Measurements from ENCODE around the gene FNDC10.
"Not testable (repeated sequence)": the region's sequence is repeated elsewhere in the genome, so short reads cannot be mapped to it uniquely, and the experiment has no call there.

The FNDC10 gene

DNA sequence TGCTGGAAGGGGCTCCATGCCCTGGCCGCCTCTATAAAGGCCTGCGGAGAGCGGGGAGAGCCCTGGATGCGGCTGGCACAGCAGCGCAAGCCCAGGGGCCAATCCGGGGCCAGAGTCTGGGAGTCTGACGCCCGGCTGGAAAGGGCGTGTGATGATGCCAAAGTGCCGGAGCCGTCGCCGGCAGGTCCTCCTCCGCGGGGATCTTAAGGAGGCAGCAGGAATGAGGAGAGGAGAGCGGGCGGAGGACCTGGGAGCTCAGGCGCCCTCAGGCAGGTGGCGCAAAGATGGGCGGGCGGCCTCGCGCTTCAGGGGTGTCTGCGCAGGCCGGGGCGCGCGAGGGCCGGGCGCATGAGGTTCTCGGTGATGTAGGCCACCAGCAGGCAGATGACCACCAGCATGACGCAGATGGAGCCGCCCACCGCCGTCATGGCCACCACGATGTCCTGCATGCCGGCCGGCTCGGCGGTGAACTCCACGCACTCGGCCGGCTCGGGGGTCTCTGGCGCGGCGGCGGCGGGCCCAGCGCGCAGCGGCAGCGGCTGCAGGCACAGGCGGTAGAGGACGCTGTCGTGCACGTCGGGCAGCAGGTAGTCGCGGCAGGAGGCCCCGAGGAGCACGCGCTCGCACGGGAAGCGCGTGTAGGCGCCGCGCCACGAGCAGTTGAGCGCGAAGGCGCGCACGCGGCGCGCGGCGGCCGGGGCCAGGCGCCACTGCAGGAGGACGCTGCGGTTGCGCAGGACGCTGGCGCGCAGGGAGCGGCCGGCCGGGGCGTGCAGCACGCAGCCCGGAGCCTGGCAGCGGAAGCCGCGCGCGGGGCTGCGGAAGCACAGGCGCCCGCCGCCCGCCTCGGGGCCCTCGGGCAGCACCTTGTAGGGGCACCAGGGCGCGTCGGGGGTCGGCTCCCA is 653 bp downstream of the FNDC10 start:
- peak in 1 of 2 donors; percentile 17 for DNase-seq (ENCODE audit: low read depth in 2 of 2)

DNA sequence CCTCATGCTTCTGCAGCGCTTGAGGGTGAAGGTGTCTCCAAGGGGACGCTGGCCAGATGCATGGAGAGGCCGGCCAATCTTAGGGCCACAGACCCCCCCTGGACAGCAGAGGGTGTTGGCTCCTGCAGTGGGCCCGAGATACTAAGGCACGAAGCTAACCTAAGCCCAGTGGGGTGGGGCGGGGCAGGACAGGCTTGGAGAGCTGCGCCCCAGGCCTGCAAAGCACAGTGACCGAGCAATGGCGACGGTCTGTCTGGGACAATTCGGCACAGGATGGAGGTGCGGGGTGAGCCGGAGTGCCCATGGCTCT is 1.3 kb downstream of the FNDC10 start:
- DNase-seq (ENCODE audit: low read depth in 2 of 2), result no peak

- DNase-seq (ENCODE audit: low read depth in 2 of 2), result no peak
These were observed 1.8 kb downstream of the FNDC10 start for GRCh38 chr1:1598051-1598719.

- DNase-seq (ENCODE audit: low read depth in 2 of 2), result no peak
These were observed 2.5 kb downstream of the FNDC10 start for GRCh38 chr1:1597275-1597930.

DNA sequence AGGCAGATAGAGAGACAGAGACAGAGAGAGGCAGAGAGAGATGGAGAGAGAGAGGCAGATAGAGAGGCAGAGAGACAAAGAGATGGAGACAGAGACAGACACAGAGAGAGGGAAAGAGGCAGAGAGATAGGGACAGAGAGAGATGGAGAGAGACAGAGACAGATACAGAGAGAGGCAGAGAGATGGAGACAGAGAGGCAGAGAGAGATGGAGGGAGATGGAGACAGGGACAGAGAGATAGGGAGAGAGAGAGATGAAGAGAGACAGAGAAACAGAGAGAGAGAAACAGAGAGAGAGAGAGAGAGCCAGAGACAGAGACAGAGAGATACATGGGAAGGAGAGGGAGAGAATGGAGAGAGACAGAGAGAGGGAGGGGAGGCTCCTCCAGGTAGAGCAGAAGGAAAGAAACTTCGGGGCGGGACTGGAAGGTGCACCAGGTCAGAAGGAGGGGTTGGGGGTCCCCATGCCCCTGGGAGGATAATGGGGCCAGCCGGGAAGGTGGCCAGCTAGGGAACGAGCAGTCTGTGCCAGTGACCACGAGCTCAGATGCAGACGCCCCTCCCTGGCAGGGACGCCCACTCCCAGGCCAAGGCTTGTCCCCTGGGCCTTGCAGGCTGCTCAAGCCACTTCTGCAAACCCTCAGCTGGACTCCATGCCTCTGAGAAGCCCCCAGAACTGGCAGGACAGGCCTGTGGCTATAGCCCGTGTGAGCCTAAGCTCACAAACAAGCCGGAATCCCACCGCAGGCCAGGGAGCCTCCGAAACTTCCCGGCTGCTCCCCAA is 3.3 kb downstream of the FNDC10 start:
- DNase-seq (ENCODE audit: low read depth in 2 of 2), result no peak

GRCh38 chr1:1595341-1595740 is 4.6 kb downstream of the FNDC10 start:
- DNase-seq (ENCODE audit: low read depth in 2 of 2), result not testable (repeated sequence)

DNA sequence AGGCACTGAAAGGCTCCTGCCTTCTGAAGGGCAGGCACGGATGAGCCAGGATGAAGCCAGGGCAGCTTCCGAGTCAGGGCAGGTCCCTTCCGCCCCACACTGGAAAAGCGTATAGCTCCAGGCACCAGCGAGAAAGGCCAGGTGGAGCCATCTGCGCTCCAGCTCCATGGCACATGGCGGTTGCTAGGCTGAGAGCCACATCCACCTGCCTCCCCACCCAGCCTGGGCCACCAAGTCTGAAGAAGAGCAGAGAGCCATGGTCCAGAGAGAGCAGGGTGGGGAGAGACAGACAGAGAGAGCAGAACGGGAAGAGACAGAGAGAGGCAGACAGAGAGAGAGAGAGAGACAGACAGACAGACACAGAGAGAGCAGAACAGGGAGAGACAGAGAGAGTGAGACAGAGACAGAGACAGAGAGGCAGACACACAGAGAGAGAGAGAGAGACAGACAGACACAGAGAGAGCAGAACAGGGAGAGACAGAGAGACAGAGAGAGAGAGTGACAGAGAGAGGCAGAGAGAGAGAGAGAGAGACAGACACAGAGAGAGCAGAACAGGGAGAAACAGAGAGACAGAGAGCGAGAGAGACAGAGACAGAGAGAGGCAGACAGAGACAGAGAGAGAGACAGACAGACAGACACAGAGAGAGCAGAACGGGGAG is 5.2 kb downstream of the FNDC10 start:
- DNase-seq (ENCODE audit: low read depth in 2 of 2), result no peak

DNA sequence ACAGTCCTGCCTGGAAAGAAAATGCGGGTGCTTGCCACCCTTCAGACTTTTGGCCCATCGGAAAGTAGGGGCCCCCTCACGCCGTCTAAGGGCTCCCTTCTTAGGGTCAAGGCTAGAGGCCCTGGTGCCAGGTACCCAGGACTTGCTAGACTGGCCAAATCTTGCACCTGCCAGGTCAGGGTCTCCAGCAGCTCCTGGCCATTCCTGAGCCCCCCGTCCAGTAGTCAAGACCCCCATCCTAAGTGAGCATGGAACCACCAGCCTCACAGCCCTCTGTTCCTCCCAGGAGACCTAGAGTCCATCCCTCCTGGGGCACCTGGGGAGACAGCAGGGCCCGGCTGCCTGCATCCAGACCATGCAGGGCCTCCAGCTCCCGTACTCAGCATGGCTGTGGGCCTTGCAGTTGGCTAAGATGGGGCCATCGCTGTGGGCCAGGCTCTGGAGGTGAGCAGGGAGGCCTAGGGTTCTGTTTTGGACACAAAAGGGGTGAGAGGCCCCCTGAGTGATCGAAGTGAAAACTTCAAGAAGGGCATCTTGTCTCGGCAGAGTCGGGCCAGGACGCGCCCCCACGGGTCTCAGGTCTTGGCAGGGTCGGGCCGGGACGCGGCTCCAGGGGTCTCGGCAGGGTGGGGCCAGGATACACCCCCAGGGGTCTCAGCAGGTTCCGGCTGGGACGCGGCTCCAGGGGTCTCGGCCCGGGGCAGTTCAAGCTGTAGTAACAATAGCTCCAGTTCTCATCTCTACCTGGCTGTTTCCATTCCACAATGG is 5.9 kb downstream of the FNDC10 start:
- no peak for DNase-seq (ENCODE audit: low read depth in 2 of 2)

GRCh38 chr1:1591452-1591851 is 8.5 kb downstream of the FNDC10 start:
- DNase-seq (ENCODE audit: low read depth in 2 of 2), result no peak

DNA sequence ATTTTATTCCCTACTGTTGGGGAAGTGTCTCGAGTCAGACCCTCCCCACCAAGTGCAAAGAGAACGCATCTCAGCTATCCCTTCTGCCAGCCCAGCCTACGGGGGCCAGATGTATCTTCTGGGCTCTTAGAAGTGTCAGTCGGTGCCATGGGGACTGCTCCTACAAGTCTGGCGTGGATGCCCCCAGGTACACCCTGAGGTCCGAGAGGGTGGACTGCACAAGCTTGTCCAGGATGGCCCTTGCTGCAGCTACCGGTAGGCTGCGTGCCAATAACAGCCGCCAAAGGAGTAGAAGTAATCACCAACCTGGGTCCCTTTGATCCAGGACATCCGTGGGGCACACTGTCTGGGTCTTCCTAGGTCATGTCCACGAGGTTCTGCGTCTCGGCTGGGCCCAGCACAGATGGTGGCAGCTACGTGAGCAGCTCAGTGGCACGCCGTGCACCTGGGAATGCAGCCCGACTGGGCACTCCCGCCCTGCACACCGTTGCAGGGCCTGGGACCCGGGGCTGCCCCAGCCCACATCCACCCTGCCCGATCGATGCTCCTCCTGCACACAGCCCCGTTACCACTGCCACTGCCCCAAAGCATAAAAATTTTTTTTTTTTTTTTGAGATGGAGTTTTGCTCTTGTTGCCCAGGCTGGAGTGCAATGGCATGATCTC is 16.5 kb downstream of the FNDC10 start:
- DNase-seq (ENCODE audit: low read depth in 2 of 2), result no peak

GRCh38 chr1:1582585-1583346 is 17.2 kb downstream of the FNDC10 start:
- DNase-seq (ENCODE audit: low read depth in 2 of 2), result no peak

- no peak for DNase-seq (ENCODE audit: low read depth in 2 of 2)
These were observed 21.5 kb downstream of the FNDC10 start for GRCh38 chr1:1578371-1578940.

GRCh38 chr1:1577367-1578011 is 22.4 kb downstream of the FNDC10 start:
- no peak for DNase-seq (ENCODE audit: low read depth in 2 of 2)

DNA sequence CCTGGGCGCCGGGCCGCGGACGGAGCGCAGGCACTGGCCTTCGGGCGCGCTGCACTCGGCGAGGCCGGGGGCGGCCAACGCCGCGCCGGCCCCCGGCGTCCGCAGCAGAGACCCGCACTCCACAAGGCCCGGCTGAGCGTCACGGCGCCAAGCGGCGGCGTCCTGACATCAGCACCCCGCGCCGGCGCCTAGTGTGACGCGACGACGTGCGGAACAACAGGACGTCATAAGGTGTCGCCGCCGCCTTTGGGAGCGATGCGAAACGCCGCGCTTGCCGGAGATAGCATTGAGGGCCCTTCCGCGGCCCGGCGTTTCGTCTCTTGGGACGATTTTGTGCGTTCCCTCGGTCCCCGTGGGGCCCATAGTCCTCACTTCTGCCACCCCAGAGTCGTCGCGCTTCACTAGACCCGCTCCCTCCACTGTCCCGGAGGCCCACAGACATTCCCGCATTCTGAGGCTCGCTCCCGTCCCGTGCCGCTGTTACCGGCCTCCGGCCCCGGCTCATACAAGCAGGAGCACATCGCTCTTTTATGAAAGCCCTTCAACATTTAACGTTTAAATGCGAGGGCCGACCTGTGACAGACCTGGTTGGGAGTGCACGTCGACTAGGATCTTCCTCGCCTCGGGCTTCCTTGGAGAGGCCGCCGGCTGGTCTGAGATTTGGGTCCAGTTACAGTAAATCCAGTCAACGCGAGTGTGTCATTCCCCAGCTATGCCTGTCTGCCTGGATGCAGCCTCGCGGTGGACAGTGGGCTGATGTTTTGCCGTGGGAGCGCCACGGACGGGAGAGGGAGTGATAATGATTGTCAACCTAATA is 25.0 kb downstream of the FNDC10 start, which contains the start of gene SSU72:
SSU72 (minus strand) TSS at position 143 of the 817 bp plus-strand sequence. CDS start 306 bp downstream, outside the sequence.
- peak; percentile 83 to 89 for DNase-seq (ENCODE audit: low read depth in 2 of 2)

- DNase-seq (ENCODE audit: low read depth in 2 of 2), result peak; percentile 10 to 49
These were observed 25.9 kb downstream of the FNDC10 start for GRCh38 chr1:1573843-1574720.

- no peak for DNase-seq (ENCODE audit: low read depth in 2 of 2)
These were observed 30.6 kb downstream of the FNDC10 start for GRCh38 chr1:1569341-1569740.

All from activated CD4-positive, alpha-beta T cell treated with anti-CD3 and anti-CD28 coated beads for 24 hours (primary cell).